Adipocyte (in vitro differentiated cells): ENCODE data around the gene HAND2.

Experiments
- DNase-seq: peaks from one replicate; pipeline ENCODE4 v3.0.0-alpha.2; 2015; ENCODE audit warnings: low read depth
- H3K27me3 ChIP-seq: replicated peaks from 2 replicates; pipeline ENCODE4 v1.7.0; 2013; ENCODE audit warnings: mild to moderate bottlenecking, low read length, moderate library complexity; ENCODE audit not compliant: control insufficient read depth, insufficient read depth
- H3K36me3 ChIP-seq: 2 replicates; pipeline ENCODE4 v1.7.0; 2013; ENCODE audit warnings: low read length, mild to moderate bottlenecking, moderate library complexity; ENCODE audit not compliant: control insufficient read depth, insufficient read depth, severe bottlenecking
- H3K4me1 ChIP-seq: 2 replicates; pipeline ENCODE4 v1.7.0; 2013; ENCODE audit warnings: mild to moderate bottlenecking, low read length, moderate library complexity; ENCODE audit not compliant: control insufficient read depth, insufficient read depth
- H3K4me3 ChIP-seq: 2 replicates; pipeline ENCODE4 v1.7.0; 2013; ENCODE audit warnings: mild to moderate bottlenecking, low read length, moderate library complexity
- H3K9ac ChIP-seq: 2 replicates; pipeline ENCODE4 v1.7.0; 2013; ENCODE audit warnings: mild to moderate bottlenecking, low read length, moderate library complexity
- H3K9me3 ChIP-seq: 2 replicates; pipeline ENCODE4 v1.7.0; 2013; ENCODE audit warnings: mild to moderate bottlenecking, low read length, moderate library complexity; ENCODE audit not compliant: control insufficient read depth

HAND2 gene

DNA sequence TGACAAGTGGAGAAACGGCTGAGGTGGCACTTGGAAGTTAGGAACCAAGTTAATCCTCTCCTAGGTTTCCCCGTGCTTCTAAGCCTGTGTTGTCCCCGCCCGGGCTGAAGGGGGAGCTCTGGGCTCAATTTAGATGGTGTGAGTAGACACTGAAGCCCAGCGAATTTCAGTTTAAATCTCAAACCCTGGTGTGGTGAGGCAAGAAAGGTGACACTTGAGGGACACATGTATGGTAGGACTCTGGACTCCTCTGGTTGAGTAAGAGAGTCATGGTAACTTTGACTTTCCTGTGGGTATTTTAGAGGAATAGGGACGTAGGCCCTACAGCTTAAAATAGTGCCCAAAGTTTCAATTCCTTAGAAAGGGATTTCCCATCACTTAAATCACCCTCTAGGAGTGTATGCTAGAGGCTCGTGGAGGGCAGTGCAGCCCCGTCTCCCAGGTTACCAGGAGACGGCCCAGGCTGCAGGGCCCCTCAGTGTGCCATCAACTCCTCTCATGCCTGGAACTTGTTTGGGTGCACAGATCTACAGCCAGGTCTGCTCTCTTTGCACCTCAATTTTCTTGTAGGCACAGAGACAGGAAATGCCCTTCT, 24.0 kb downstream of the HAND2 start:
- peak; percentile 77 for DNase-seq
- peak overlapping the region; percentile 19 for H3K9ac ChIP-seq
- no peaks in the 10 kb centered on the region for H3K36me3 ChIP-seq
- no peaks in the 10 kb centered on the region for H3K27me3 ChIP-seq
- no peak overlapping the region for H3K4me3 ChIP-seq
- no peaks in the 10 kb centered on the region for H3K9me3 ChIP-seq
- H3K4me1 ChIP-seq: peaks cover 20% of the 10 kb centered on the region

DNA sequence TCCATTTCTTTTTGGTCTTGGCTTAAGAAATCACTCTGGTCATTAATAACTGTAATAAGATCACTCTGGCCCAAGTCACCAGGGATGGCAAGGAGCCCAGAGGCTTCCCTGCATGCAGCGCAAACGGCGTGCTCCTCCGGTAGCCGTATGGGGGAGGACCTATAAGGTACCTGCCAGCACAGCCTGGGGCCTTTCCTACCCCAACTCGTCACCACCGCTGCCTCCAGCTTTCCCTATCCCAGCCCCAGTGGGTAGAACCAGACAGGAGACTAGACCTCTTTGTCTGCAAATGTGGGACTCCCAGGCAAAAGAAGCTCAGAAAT, 25.9 kb downstream of the HAND2 start:
- Histone ChIP-seq H3K9ac (no peak overlapping the region), H3K27me3 (no peaks in the 10 kb centered on the region), H3K9me3 (no peaks in the 10 kb centered on the region), H3K36me3 (no peaks in the 10 kb centered on the region), H3K4me1 (peaks cover 13% of the 10 kb centered on the region), H3K4me3 (peak overlapping the region; percentile 38)
- no peak for DNase-seq

DNA sequence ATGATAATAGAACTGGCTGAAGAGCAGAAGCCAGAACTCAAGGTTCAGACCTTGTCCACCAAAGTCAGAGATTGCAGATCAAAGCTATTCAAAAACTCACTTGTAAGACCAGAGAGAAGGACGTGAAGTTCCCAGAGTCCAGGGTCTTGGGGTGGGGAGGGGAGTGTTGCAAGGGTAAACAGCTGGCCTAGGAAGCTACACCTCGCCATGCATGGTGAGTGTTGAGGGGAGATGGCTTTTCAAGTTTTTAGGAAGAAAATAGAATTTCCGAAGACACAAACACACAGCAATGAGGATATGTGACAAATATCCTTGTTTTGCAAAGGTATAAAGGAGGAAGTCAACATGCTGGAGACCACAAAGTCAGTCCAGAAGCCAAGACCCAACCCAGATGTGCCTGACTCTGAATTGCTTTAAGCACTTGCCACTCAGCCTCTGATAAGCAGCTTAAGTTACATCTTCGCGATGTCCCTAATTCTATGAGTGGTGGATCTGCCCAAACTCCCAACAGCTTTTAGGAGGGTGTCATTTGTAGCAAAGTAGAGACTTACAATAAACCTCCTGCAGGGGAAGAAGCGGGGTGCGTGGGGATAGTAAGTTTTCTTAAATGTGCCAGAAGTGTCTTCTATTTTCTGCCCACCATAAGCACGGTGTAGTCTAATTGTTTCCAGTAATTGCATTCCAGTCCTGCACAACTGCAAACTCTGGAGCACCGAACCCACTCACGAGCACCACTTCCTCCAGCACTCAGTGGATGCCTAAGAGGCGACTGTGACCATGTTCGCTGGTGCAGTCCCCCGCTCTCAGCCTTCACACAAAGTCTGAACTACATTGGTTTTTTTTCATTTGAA, 26.5 kb downstream of the HAND2 start:
- H3K4me3 ChIP-seq: peak overlapping the region; percentile 38
- peaks cover 11% of the 10 kb centered on the region for H3K4me1 ChIP-seq
- no peaks in the 10 kb centered on the region for H3K27me3 ChIP-seq
- H3K9me3 ChIP-seq: no peaks in the 10 kb centered on the region
- no peak for DNase-seq
- no peaks in the 10 kb centered on the region for H3K36me3 ChIP-seq
- H3K9ac ChIP-seq: no peak overlapping the region

- H3K36me3 ChIP-seq: no peaks in the 10 kb centered on the region
- H3K9me3 ChIP-seq: no peaks in the 10 kb centered on the region
- no peak for DNase-seq
- no peak overlapping the region for H3K4me3 ChIP-seq
- H3K4me1 ChIP-seq: peaks cover 11% of the 10 kb centered on the region
- H3K27me3 ChIP-seq: no peaks in the 10 kb centered on the region
- H3K9ac ChIP-seq: no peak overlapping the region
Measured at GRCh38 chr4:173502282-173502681, 27.7 kb downstream of the HAND2 start.

GRCh38 chr4:173501592-173502150, 28.4 kb downstream of the HAND2 start:
- Histone ChIP-seq H3K9me3 (no peaks in the 10 kb centered on the region), H3K27me3 (no peaks in the 10 kb centered on the region), H3K4me1 (peaks cover 11% of the 10 kb centered on the region), H3K36me3 (no peaks in the 10 kb centered on the region), H3K9ac (no peak overlapping the region), H3K4me3 (no peak overlapping the region)
- no peak for DNase-seq

GRCh38 chr4:173500841-173501591, 29.0 kb downstream of the HAND2 start:
- Histone ChIP-seq H3K4me3 (no peak overlapping the region), H3K27me3 (no peaks in the 10 kb centered on the region), H3K9ac (no peak overlapping the region), H3K9me3 (no peaks in the 10 kb centered on the region), H3K4me1 (peaks cover 11% of the 10 kb centered on the region), H3K36me3 (no peaks in the 10 kb centered on the region)
- DNase-seq: no peak

- no peak for DNase-seq
- H3K27me3 ChIP-seq: no peaks in the 10 kb centered on the region
- no peak overlapping the region for H3K9ac ChIP-seq
- H3K9me3 ChIP-seq: no peaks in the 10 kb centered on the region
- no peak overlapping the region for H3K4me3 ChIP-seq
- H3K4me1 ChIP-seq: peaks cover 11% of the 10 kb centered on the region
- H3K36me3 ChIP-seq: no peaks in the 10 kb centered on the region
Measured at GRCh38 chr4:173499658-173500535, 30.1 kb downstream of the HAND2 start.

GRCh38 chr4:173498771-173499170, 31.3 kb downstream of the HAND2 start:
- Histone ChIP-seq H3K9ac (no peak overlapping the region), H3K9me3 (no peaks in the 10 kb centered on the region), H3K27me3 (no peaks in the 10 kb centered on the region), H3K4me1 (peaks cover 8% of the 10 kb centered on the region), H3K36me3 (no peaks in the 10 kb centered on the region), H3K4me3 (no peak overlapping the region)
- DNase-seq: peak; percentile 49

DNA sequence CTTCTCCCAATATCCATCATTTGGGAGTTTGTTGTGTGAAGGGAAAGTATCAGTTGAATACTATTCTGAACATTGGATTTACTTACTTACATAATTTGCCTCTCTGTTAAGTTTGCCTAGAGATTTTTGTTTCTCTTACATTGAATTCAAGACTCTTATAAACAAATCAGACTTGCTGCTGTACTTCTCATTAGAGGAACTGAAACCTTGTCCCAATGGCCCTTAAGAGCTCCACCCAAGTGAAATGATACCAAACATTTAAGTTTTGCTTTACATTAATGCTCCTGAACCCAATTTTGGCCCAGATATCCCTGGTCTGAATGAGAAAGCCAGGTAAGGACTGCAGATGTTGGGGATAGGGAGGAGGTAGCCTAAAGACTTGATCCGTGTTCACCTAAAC, 32.0 kb downstream of the HAND2 start:
- no peak overlapping the region for H3K9ac ChIP-seq
- no peak overlapping the region for H3K4me3 ChIP-seq
- peaks cover 5% of the 10 kb centered on the region for H3K4me1 ChIP-seq
- no peak for DNase-seq
- no peaks in the 10 kb centered on the region for H3K9me3 ChIP-seq
- no peaks in the 10 kb centered on the region for H3K27me3 ChIP-seq
- no peaks in the 10 kb centered on the region for H3K36me3 ChIP-seq

DNA sequence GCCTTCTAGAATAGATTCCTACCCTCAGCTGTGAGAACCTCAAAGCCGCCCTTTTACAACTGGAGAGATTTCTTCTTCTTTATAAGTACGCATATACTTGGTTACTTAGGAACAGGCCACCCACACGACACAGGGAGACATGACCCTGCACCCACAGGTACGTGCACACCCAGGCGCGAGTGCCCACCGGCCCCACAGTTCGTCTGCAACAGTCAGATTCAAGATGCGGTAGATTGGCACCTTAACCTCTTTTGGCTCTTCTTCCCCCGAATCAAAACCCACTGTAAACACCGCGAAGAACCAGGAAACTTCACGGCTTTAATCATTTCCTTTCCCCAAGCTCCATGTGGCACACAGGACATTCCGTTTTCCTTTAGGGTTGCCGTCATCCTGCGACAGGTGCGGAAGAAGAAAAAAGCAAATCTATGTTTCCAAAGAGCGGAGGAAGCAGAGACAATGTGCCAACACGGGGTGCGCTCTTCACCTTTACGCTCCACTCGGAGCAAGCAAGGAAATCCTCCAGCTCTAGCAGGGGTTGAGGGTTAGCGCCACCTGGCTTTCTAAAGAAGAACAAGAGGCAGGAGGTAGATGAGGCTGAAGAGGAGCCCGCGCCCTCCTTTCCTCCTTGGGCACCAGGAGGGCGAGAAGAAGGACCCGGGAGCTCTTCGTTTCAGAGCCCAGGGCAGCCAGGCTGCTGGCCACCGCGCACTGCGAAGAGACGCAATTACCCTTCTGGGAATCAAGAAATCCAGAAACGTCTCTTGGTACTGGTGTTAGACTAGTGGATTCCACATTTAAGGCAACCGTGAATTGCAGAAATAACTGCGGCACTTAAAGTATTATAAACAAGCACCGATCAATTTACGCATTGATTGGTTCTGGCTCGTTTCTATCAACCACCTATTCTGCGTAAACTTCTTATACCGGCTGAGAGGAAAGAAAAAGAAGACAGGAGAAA, 35.7 kb downstream of the HAND2 start:
- Histone ChIP-seq H3K9me3 (no peaks in the 10 kb centered on the region), H3K36me3 (no peaks in the 10 kb centered on the region), H3K9ac (peak overlapping the region; percentile 74), H3K27me3 (no peaks in the 10 kb centered on the region), H3K4me3 (peak overlapping the region; percentile 83), H3K4me1 (peaks cover 29% of the 10 kb centered on the region)
- peak; percentile 83 for DNase-seq
